Inferior parietal cortex (tissue), 1 donor: Measurements from ENCODE around the gene MFSD11.
"Not testable (repeated sequence)": the region's sequence is repeated elsewhere in the genome, so short reads cannot be mapped to it uniquely, and the experiment has no call there.

Source experiments
- DNase-seq: peaks from one replicate; pipeline ENCODE4 v3.0.0-alpha.2; 2016; ENCODE audit errors: extremely low spot score

Gene MFSD11

DNA sequence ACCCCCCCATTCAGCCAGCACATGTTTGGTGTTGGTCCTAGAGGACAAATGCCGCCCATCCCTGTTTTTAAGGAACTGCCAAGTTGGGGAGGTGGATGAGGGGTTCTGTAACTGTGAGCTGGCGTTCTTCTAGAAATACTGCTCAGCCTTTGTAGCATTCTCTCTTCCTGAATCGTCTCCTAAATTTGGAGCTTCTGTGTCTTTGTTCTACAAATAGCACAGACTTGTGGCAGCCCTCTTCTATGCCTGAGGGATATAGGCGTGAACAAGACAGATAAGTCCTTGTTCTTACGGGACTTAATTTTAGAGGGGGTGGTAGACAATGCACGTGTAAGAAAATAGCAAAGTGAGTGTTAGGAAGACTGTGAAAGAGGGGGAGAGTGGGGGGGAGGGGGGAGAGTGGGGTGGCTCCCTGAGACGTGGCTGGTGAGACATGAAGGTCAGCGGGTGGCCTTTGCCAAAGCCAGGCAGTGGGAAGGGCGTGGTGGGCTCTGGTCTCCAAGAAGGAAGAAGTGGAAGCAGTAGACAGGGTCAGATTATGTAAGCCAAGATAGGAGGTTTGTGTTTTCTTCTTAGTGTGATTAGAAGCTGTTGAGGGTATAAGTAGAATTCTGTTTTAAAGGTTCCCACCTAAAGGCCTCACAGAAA lies 9.9 kb downstream of the MFSD11 start:
- no peak for DNase-seq

DNA sequence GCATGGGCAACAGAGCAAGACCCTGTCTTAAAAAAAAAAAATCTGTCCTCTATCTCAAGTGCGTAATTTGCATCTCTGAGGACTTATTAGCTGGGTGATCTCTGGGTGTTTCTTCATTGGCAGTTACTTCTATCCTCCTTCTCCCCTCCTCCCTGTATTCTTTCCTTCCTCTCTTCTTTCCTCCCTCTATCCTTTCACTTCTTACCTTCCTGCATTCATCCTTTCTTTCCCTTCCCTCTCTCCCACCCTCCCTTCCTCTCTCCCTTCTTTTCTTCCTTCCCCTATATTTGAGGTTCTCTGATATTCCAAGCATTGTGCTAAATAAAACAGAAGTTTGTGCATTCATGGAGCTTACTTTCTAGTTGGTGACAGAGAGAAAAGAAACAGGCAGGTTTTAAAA lies 10.7 kb downstream of the MFSD11 start:
- DNase-seq = no peak

DNA sequence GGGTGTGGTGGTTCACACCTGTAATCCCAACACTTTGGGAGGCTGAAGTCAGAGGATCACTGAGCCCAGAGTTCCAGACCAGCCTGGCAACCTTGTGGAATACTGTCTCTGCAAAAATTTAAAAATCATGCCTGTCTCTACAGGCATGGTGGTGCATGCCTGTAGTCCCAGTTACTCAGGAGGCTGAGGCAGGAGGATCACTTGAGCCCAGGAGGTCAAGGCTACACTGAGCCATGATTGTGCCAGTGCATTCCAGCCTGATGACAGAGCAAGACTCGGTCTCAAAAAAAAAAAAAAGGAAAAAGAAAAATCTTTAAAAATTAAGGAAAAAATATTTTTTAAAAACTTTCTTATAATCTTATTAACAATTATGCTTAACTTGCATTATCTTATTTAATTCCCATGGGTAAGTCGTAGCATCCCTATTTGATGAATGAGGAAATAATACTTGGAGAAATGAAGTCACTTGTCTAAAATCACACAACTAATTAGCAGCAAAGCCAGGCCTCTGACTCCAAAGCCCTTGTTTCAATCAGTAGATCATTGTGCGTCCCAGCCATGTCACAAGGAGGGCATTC lies 13.6 kb downstream of the MFSD11 start:
- no peak for DNase-seq

DNA sequence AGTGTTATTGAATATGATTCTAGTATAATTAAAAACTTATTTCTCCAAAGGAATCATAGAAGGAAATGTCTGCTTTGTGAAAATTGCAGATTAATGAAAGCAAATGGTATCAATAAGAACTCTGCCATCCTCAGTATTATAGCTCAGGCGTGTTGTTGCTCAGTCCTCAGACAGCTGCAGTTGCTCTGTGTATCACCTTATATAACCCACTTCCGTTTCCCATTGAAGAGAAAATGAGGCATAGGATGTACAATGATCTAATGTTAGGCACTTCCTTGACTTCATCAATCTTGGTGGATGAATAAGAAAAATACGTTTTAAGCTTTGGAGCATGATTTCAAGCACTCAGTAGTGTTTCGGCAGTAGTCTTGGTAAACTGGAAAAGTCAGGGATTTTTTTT lies 14.1 kb downstream of the MFSD11 start:
- DNase-seq = no peak

DNA sequence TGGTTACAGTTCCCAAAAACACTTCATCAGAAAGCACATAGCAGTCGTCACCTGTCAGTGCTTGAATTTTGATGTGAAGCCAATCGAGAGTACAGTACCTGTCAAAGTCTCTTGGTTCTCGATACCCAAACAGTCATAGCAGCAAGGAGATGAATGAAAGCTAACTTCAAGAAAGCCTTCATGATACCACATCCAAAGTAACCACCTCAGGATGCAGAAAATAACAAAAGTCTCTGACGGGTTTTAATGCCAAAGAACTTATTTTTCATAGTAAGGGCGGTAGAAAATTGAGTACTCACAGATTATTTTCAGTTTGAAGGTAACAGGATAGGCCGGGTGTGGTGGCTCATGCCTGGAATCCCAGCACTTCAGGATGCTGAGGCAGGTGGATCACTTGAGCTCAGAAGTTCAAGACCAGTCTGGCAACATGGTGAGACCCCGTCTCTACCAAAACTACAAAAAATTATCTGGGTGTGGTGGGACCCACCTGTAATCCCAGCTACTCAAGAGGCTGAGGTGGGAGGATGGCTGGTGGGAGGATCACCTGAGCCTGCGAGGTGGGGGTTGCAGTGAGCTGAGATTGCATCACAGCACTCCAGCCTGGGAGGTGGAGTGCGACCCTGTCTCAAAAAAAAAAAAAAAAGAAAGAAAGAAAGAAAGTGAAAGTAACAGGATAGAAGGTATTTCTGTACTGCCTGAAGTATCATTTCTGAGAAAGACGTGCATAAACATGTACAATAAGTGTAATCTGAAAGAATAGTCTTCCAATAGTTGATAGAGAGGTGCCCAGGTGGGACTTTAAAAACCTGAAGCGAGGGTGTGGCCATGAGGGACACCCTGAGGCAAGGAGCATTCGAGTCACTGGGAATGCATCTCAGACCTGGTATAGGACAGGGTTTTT lies 15.4 kb downstream of the MFSD11 start:
- DNase-seq = no peak

DNA sequence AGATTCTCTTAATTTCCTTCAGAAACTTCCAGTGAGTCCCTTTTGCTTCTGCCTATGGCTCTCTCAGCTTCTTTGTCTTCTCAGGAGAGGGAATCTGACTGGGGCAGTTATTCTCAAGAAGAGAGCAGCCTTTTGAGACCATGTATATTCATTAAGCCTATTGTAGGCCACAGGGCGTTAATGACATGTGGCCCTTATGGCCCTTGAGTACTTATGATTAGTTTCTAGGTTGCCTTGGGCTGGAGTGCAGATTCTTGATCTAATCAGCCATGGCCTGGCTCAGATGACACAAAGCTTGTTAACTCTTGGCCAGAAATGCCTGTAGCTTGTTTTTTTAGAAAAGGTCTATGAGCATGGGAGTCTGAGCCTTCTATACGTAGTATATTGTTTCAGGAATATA lies 17.4 kb downstream of the MFSD11 start:
- no peak for DNase-seq

DNA sequence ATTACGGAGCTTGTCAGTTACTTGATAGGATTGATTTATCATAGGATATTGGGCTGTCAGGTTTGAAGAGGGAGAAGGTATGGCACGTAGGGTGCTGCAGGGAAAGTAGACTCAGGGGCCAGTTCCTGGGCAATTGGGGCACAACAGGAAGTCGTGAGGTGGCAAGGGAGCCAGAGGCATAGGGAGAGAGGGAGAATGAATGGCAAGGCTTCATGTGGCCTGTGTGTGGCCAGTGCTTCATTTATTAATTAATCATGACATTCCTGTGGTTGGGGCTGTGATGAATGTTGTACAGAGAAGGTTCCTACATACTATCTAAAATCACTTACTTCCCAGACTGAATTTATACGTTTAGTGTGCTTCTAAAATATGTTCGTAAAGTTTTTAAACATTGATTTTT lies 19.3 kb downstream of the MFSD11 start:
- DNase-seq = no peak

DNA sequence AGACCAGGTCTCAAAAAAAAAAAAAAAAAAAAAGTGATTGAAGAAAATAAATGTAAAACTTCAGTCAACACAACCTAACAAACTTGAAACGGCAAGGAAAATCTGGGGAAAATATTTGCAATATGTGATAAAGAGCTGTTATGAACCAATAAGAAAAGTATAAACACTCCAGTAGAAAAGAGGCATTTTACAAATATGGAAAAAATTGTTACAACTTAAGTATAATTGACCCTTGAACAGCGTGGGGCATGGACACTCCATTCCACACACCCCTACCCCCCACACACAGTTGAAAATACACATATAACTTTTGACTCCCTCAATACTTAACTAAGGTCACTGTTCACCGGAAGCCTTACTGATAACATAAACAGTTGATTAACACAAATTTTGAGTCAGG lies 20.7 kb downstream of the MFSD11 start:
- no peak for DNase-seq

DNA sequence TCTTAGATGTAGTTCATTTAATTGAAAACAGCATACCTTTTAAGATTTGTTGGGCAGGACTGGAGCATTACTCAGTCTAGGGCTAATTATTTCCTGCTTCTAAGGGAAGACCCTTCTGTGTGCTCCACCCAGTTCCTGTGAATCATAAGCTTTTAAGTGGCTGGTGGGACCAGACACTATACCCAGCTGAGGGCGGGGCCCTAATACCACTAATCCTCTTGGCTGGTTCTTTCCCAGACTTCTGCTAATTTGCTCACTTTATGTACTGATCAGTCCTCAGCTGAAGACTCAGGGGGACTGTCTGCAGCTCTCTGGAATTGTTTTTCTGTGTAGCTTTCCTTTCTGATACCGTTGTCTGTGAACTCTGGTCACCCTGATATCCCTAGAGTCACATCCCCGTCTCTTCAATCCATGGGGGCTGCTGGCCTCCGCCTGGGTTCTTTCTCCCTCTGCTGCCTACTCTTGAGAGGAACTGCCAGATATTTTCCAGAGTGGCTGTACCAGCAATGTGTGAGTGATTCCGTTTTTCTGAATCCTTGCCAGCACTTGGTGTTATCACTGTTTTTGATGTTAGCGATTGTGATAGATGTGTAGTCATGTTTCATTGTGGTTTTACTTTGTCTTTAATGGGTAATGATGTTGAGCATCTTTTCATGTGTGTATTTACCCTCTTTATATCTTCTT lies 35.1 kb downstream of the MFSD11 start:
- DNase-seq = no peak

DNA sequence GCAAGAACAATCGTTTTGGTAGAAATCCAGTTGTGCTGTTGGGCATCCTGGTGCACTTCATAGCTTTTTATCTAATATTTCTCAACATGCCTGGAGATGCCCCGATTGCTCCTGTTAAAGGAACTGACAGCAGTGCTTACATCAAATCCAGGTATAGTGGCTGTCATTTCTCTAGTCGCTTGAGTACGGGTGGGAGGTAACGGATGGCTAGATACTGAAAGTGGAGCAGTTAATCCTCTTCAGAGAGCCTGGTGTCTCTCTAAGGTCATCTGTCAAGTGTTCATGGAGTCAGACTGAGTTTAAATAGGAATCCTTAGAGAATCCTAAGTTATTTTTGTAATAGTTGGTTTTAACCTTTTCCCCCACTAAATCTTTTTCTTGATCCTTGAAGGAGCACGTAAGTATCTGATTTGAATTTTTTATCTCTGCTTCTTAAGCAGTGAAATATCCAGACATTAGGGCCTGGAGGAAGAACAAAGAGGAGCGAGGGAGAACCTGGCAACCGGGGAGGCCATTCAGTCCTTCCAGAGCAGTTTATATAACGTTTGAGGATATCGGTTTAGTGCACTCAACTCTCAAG lies 37.2 kb downstream of the MFSD11 start:
- no peak for DNase-seq

DNA sequence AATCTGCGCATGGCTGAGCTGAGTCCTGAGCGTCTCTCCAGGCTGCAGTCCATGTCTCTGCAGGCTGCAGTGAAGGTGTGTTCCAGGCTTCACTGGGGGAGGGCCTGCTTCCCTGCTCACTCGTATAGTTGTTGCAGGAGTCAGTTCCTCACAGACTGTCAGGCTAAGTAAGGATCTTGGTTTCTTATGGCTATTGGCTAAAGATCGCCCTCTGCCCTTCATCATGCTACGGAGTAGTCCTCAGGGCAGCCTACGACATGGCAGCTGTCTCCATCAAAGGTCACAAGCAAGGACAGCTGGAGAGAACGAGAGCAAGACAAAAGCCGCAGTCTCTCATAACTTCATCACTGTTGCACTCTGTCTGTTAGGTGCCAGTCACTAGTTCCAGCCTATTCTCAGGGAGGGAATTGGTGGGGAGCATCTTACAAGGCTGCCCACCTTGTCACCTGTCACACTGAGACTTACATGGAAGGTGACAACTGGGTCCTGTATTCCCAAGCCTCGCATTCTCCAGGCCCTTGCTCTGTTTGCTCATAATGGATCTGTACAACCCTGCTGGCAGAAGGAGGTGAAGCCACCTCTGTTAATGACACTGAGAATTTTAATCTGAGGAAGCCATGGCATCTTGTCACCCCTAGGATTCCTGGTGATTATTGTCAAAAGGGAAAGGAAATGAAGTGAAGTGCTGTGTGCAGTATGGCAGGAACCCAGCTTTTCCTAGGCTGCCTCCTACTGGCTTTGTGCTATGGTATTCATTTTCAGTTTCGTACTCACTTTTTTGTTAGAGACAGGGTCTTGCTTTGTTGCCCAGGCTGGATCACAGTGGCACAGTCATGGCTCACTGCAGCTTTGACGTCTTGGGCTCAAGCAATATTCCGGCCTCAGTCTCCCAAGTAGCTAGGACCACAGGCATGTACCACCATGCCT lies 43.4 kb downstream of the MFSD11 start:
- DNase-seq = no peak

DNA sequence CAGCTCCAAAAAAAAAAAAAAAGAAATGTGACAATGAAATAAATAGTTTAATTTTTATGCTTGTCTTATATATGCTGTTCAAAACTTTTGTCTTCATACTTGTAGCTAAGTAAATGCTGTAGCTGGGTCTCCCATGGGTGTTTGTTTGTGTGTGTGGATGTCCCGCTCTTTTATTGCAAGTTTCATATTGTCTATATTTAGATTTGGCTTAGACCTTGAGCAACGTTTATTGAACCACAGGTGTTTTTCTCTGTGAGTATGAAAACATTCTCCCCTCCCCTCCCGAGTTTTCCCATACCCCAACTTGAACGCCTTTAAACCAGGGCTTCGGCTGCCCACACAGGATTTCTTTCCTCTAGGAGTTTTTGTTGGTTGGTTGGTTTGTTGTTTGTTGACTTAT lies 45.2 kb downstream of the MFSD11 start:
- no peak for DNase-seq

DNA sequence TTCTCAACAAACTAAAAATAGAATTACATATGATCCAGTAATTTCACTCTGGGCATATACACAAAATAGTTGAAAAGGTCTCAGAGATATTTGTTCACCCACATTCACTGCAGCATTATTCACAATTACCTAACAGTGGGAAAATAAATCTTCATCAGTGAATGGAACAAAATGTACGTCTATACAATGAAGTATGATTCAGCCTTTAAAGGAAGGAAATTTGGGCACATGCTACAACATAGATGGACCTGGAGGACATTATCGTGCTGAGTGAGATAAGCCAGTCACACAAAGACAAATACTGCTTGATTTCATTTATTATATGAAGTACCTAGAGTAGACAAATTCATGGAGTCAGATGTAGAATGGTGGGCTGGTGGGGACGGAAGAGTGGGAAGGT lies 47.0 kb downstream of the MFSD11 start:
- no peak for DNase-seq

DNA sequence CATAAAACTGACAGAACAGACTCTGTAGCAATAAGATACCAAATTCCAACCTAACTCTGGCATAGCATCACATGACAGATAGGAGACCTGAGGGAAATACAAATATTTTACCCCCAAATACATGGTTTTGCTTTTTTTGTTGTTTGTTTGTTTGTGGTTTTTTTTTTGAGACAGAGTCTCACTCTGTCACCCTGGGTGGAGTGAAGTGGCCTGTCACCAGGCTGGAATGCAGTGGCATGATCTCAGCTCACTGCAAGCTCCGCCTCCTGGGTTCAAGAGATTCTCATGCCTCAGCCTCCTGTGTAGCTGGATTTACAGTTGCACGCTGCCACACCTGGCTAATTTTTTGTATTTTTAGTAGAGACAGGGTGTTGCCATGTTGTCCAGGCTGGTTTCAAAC lies 49.9 kb downstream of the MFSD11 start:
- not testable (repeated sequence) for DNase-seq

DNA sequence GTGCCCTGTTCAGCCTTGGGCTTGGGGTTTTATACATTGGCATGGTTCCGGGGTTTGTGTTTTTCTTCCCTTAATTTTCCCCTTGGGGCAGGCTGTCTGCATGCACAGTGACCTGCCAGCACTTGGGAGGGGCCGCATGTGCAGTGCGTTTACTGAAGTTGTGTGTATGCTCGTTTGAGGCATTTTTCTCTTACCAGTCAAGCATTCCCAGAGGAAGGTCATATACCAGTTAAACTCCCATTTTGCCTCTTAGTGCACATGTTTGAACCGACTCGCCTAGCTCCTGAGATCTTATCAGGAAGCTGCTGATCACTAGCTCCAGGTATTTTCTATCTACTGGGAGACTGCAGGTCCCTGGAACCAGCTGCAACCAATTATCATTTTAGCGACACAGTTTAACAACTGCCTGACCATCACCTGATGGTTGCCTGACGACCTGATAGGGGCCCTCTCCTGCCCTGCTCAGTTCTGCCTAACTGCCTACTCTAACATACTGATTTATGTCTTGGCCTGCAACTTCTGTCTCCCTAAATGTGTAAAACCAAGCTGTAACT lies 51.4 kb downstream of the MFSD11 start:
- DNase-seq = no peak

DNA sequence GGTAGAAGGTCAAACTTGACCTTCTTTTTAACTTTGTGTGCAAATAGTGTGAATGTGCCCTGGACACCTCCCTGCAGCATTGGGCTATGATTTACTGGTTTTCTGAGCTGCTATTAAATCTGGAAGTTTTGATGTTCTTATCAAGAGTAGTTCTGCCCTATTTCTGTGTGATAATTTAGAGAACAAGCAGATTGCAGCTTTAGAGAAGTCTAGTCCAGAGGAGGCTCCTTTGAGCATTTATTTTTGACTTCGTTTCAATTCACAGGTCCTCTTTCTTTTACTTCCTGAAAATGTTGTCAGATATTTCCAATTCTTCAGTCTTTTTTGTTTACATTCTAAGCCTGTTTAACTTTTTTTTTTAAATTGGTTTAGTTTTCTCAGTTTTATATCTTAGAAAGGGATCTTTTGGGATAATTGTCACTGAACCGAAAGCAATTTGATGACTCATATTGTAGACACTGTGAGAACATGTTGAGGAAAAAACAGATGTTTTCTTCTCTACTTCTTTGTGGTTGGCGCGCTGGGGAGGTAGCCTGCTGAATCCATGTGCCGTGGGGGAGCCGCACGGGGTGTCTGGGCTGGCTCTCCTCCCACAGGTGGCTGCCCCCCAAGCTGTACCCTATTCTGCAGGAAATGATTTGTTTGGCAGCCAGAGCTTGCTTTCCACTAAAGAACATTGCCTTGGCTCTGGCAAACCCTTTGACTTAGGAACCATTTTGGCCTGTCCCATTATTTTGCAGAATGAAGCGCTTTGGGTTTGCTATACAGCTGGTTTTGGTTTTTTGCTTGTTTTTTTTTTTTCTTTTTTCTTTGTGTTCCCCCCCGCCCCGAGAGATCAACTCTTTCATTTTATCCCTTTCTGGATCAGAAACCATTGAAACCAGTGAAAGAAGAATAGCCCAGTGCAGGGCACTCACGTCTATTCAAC lies 53.4 kb downstream of the MFSD11 start:
- peak; percentile 40 for DNase-seq

DNA sequence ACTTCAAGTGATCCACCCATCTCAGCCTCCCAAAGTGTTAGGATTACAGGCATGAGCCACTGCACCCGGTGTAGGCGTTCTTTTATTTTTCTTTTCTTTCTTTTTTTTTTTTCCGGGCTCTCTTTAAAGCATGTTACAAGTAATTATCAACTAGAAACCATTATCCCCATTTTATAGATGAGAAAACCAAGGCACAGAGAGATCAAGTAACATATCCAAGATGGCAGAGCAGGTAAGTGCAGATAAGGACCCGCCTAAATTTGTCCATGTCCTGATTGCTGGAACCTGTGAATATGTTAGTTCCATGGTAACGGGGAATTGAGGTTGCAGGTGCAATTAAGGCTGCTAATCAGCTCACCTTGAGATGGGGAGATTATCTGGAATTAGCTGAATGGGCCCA lies 54.4 kb downstream of the MFSD11 start:
- DNase-seq = no peak

DNA sequence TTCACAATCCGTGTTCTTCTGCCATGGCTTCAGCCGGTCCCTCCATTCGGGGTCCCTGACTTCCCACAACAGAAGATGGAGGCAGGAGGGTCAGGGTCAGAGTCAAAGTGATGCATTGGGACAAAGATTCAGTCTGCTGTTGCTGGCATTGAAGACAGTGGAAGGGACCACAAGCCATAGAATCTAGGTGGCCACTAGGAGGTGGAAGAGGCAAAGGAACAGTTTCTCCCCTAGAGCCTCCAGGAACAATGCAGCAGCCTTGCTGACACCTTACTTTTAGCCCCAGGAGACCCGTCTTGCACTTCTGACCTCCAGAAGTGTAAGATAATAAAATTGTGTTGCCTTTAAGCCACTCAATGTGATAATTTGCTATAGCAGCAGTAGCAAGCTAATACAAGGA lies 55.9 kb downstream of the MFSD11 start:
- DNase-seq = no peak

DNA sequence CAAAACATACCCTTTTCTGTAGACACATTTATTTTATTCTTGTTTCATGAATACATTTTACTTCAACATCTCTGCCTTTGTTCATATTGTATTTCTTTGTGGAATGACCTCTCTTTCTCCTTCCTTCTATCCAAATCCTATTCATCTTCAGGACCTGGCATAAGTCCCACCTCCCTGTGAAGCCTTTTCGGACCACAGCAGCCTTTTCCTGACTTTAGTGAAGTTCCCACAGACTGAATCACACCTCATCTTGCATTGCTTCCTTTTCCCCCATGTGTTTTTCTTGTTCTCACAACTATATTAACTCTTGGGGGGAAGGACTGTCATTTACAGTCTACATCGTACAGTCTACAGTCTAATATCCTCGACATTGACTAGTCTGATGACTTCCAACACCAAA lies 58.2 kb downstream of the MFSD11 start:
- DNase-seq = no peak
